Testis (tissue), 3 donors: ENCODE results near the gene LPIN1. TPM values are rescaled to one million over a fixed set of nuclear protein-coding genes. Genes with fewer than 3 reads are reported as not detected.

Experiments used
- DNase-seq: peaks from one replicate; pipeline ENCODE4 v3.0.0-alpha.2; 2019
- H3K27ac ChIP-seq, 2 donors: fragments of 200-600 bp; sonication (generic); one replicate each; pipeline ENCODE4 v1.5.1; 2019
- H3K27me3 ChIP-seq: fragments of 200-600 bp; sonication (generic); one replicate; pipeline ENCODE4 v1.5.1; 2019
- H3K36me3 ChIP-seq: fragments of 200-600 bp; sonication (generic); one replicate; pipeline ENCODE4 v1.5.1; 2017; ENCODE audit warnings: low read depth; ENCODE audit errors: missing control alignments
- H3K4me1 ChIP-seq: fragments of 200-600 bp; sonication (generic); one replicate; pipeline ENCODE4 v1.5.1; 2019
- H3K4me3 ChIP-seq, 2 donors: fragments of 200-600 bp; sonication (generic); one replicate each; pipeline ENCODE4 v1.5.1; 2017 to 2019
- H3K9me3 ChIP-seq: fragments of 200-600 bp; sonication (generic); one replicate; pipeline ENCODE4 v1.5.1; 2017
- POLR2A ChIP-seq: fragments of 450-650 bp; IDR thresholded peaks from one replicate; pipeline ENCODE4 v1.6.1; 2017; ENCODE audit warnings: antibody characterized with exemption, mild to moderate bottlenecking, moderate library complexity
- WGBS, 2 donors: methylation state at CpG; one replicate each; pipeline ENCODE4 v1.1.5; 2018; 5-methylcytosine and 5-hydroxymethylcytosine counted together
- intact Hi-C: fragments of 100-400 bp; cut with DNase I; formaldehyde crosslinking; loops from one replicate; pipeline ENCODE4 v1.15.1; 2023; ENCODE audit warnings: low total_unique reads
- polyA plus RNA-seq: library from polyadenylated mRNA; stranded (reverse); fragments of 350-450 nt; fragmentation: Illumina TruSeq; extraction: RNeasy Lipid Tissue Mini Kit (QIAGEN cat#74804); gene quantifications from one replicate; pipeline ENCODE4 v1.2.3, GENCODE V29; 2014; ENCODE audit warnings: low read depth, low replicate concordance; ENCODE audit not compliant: insufficient read depth
- total RNA-seq, 2 donors: library from RNA; depleted of rRNA; stranded (reverse); fragments of >200 nt; gene quantifications; one replicate each; pipeline ENCODE4 v1.2.3, GENCODE V29; 2016
- TF ChIP-seq, protein P1 (sequence below), 3 experiments: fragments of 450-650 bp in 2 of 3; fragments of 200-600 bp in 1 of 3; sonication (generic) in 1 of 3; IDR thresholded peaks; one replicate each; pipeline ENCODE4 v1.5.1; 2016 to 2019; ENCODE audit warnings: antibody characterized with exemption in 3 of 3, mild to moderate bottlenecking in 2 of 3, moderate library complexity in 1 of 3

LPIN1 gene
- total and polyA plus RNA-seq, 3 donors from 2014 or later = 90.0 to 198 (median 169) TPM

DNA sequence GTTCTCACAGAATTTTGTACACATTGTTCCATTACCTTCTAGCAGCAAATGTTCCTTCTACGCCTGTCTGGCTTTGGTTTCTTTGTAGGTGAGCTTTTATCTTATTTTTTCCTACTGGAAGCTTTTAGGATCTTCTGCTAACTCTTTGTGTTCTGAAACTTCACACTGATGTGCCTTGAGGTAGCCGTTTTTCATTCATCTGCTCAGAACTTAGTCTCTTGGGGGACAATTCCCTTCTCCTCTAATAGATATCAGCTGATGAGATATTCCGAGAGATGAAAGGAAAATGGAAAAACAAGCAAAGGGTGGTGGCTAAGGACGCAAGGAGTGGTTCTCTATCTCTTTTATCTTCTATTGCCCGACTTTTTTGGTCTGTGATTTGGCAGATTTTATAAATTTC is 27.8 kb upstream of the LPIN1 start:
- Histone ChIP-seq H3K4me1 (no peaks in the 10 kb centered on the region), H3K36me3 (no peaks in the 10 kb centered on the region), H3K27ac (no peak overlapping the region), H3K4me3 (no peak overlapping the region), H3K27me3 (no peaks in the 10 kb centered on the region), H3K9me3 (no peaks in the 10 kb centered on the region)
- DNase-seq = no peak
- 64 to 75% methylated on average over 5 of the region's 5 CpGs for WGBS, 2 donors
- intact Hi-C loops = no loop called here
- TF ChIP-seq, protein P1, sequence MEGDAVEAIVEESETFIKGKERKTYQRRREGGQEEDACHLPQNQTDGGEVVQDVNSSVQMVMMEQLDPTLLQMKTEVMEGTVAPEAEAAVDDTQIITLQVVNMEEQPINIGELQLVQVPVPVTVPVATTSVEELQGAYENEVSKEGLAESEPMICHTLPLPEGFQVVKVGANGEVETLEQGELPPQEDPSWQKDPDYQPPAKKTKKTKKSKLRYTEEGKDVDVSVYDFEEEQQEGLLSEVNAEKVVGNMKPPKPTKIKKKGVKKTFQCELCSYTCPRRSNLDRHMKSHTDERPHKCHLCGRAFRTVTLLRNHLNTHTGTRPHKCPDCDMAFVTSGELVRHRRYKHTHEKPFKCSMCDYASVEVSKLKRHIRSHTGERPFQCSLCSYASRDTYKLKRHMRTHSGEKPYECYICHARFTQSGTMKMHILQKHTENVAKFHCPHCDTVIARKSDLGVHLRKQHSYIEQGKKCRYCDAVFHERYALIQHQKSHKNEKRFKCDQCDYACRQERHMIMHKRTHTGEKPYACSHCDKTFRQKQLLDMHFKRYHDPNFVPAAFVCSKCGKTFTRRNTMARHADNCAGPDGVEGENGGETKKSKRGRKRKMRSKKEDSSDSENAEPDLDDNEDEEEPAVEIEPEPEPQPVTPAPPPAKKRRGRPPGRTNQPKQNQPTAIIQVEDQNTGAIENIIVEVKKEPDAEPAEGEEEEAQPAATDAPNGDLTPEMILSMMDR (IDR thresholded peaks at IDR 0.05) = no peak
- no peak for TF ChIP-seq POLR2A

DNA sequence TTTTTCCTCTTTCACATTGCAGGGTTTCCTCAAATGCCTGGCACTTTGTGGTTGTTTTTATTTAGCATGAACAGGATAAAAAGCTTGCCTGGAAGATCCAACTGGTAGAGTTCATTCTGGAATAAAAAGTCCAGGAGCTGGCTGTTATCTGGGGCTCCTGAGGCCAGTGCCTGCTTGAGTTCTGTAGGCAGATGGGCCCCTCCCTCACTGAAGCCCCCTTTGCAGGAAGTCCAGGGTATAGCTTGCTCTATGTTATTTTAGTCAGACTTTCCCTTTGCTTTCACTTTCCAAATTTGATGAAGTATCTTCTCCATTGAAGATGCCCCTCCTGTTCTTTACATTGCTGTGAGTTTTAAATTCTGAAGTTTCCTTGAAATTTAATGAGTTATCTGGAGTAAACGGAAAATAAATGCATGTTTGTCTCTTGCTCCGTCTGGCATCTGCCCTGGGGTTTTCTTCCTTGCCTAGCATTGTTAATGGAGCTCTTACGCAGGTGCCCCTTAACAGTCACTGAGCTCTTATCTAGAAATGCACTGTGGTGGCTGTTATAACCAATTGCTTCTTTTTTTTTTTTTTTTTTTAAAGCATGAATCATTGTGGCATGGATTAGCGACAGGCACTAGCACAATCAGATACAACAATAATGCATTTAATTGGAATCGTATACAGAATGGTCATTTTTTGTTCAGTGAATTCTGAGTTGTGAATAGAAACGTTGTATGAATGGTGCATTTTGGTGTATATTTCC is 27.0 kb upstream of the LPIN1 start:
- Histone ChIP-seq H3K36me3 (no peaks in the 10 kb centered on the region), H3K27me3 (no peaks in the 10 kb centered on the region), H3K27ac (no peak overlapping the region), H3K4me3 (no peak overlapping the region), H3K4me1 (no peaks in the 10 kb centered on the region), H3K9me3 (no peaks in the 10 kb centered on the region)
- TF ChIP-seq, protein P1 (IDR thresholded peaks at IDR 0.05) = no peak
- TF ChIP-seq POLR2A = no peak
- intact Hi-C loops = no loop called here
- DNase-seq = no peak
- WGBS, 2 donors = 67 to 75% methylated on average over 6 of the region's 6 CpGs

DNA sequence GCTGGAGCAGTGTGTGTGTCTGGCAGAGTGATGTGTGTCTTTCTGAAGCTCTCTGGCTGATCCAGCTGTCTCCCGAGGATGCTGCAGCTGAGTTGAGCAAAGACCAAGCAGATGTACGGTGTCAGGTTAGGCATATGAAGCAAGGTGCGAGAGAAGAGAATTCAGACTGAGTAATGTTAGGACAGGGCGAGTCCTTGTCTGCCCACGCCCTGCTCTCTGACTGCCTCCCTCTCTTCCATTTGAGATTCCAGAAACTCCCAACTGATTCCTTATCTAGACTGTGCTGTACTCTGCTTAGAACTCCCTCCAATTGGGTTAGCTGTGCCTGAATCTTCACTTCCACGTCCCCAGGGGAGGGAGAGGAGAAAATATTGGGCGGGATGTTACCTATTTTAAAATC is 25.7 kb upstream of the LPIN1 start:
- no peak overlapping the region for H3K4me3 ChIP-seq
- H3K4me1 ChIP-seq = no peaks in the 10 kb centered on the region
- H3K36me3 ChIP-seq = no peaks in the 10 kb centered on the region
- DNase-seq = no peak
- TF ChIP-seq POLR2A = no peak
- TF ChIP-seq, protein P1 (IDR thresholded peaks at IDR 0.05) = no peak
- no peaks in the 10 kb centered on the region for H3K9me3 ChIP-seq
- WGBS, 2 donors = 49 to 62% methylated on average over 7 of the region's 7 CpGs
- no peaks in the 10 kb centered on the region for H3K27me3 ChIP-seq
- no peak overlapping the region for H3K27ac ChIP-seq
- intact Hi-C loops = no loop called here

DNA sequence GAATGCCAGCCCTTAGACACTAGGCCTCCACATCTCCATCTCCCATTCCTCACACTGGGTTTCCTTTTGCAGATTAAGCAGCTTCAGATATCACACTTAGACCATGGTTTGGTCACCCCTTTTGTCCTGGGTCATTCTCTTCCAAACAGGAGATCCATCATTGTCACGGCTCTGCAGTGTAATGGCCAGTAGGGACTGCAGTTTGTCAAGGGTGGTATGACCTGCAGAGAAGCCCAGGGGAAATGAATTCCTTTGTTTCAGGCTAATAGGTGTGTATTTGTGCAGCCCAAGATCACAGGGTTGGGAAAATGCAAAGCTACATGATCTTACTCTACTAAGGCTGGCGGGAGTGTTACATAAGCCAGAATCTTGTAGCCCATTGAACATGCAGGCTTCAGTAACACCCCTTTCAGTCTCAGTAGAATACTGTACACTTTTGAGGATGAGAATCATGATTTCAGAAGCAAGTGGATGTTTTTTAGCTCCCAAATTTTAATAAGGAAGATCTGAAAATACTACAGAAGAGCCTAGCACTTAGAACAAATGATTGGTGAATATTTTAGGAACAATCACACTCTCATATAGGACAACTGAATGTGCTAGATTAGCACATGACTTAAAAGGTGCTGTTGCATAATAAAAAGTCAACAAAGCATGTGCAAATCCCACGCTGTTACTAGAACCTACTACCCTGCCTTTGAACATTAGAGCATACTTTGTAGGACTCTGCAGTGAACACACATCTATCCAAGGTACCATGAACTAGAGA is 24.0 kb upstream of the LPIN1 start:
- no peaks in the 10 kb centered on the region for H3K27me3 ChIP-seq
- H3K36me3 ChIP-seq = no peaks in the 10 kb centered on the region
- no peak overlapping the region for H3K27ac ChIP-seq
- no peak overlapping the region for H3K4me3 ChIP-seq
- no peak for DNase-seq
- TF ChIP-seq POLR2A = no peak
- TF ChIP-seq, protein P1 (IDR thresholded peaks at IDR 0.05) = no peak
- no peaks in the 10 kb centered on the region for H3K9me3 ChIP-seq
- intact Hi-C loops = no loop called here
- WGBS, 2 donors = 89 to 98% methylated on average over 3 of the region's 3 CpGs
- no peaks in the 10 kb centered on the region for H3K4me1 ChIP-seq
